Measurements from ENCODE around the gene PUM2.

The PUM2 gene

DNA sequence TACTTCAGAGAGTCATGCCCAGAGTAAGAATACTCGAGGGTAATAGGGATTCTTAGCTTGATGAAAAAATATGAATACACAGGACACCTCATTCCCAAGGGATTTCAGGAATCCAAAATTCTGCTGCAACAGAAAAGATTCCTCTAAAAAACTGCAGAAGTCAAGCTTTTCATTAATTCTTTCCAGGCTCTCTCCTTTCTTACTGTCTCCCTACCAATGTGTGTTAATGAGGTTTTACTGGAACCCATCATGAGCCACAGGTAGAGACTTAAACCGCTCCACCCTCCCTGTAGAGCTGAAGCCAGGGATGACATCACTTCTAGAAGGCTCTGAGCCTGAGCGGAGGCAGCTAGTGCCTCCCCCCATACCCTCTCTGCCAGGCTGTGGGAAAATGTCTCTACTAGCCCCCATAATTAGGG is 129.1 kb downstream of the PUM2 start:
- Histone ChIP-seq H3K9ac (ENCODE audit: low read depth in 1 of 2, low read length in 2 of 2) (peak overlapping the region in 1 of 2 donors; percentile 89), H3K36me3 (ENCODE audit: control insufficient read depth in 2 of 2, insufficient read depth in 2 of 2, low read length in 2 of 2) (peaks cover 3 to 11% of the 10 kb centered on the region in 2 donors), H3K27ac (ENCODE audit: low read depth in 2 of 2, low read length in 2 of 2) (peak overlapping the region in 1 of 2 donors; percentile 29), H3K9me3 (ENCODE audit: control insufficient read depth in 2 of 2, low read length in 2 of 2) (no peaks in the 10 kb centered on the region), H3K4me3 (ENCODE audit: low read length in 2 of 2) (no peak overlapping the region), H3K4me1 (ENCODE audit: control insufficient read depth in 2 of 2, insufficient read depth in 2 of 2, low read length in 2 of 2) (peaks cover 21 to 42% of the 10 kb centered on the region in 2 donors), H3K27me3 (ENCODE audit: control insufficient read depth in 2 of 2, insufficient read depth in 2 of 2, low read length in 2 of 2) (peaks cover 0 to 2% of the 10 kb centered on the region in 2 donors)

DNA sequence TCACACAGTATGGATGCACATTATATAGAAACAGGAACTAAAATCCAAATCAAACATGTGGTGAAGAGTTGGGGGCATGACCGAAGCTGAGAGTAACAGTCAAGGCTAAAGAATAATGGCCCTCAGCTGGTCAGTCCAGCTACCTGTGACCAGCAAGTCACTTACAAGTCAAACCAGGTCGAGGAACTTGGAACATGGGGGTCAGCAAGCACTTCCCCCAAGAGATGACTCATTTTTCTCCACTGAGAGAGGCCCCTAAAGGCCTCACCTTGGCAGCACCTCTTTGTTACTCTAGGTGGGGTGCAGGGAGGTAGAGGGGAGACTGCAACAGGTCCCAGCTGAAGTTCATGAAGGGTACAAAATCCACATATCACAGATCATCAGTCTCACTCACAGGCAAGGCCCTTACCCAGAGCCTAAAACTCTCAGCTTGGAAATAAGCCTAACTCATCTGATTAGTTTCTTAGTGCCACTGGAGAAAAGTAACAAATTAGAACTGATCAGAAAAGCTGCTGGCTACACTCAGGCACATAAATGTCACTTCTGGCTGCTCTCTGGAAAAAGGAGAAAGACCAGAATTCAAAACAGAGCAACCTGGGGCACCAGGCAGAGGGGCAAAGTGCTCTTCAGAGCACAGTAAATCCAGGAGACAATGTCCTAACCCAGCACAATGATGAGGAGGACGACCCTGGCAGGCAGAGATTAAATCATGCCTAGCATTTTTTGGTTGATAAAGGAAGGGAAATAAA is 129.7 kb downstream of the PUM2 start:
- H3K9ac ChIP-seq (ENCODE audit: low read depth in 1 of 2, low read length in 2 of 2) = no peak overlapping the region
- H3K4me3 ChIP-seq (ENCODE audit: low read length in 2 of 2) = no peak overlapping the region
- H3K27me3 ChIP-seq (ENCODE audit: control insufficient read depth in 2 of 2, insufficient read depth in 2 of 2, low read length in 2 of 2) = peaks cover 0 to 2% of the 10 kb centered on the region in 2 donors
- peak overlapping the region in 1 of 2 donors; percentile 29 for H3K27ac ChIP-seq (ENCODE audit: low read depth in 2 of 2, low read length in 2 of 2)
- peaks cover 3 to 11% of the 10 kb centered on the region in 2 donors for H3K36me3 ChIP-seq (ENCODE audit: control insufficient read depth in 2 of 2, insufficient read depth in 2 of 2, low read length in 2 of 2)
- no peaks in the 10 kb centered on the region for H3K9me3 ChIP-seq (ENCODE audit: control insufficient read depth in 2 of 2, low read length in 2 of 2)
- H3K4me1 ChIP-seq (ENCODE audit: control insufficient read depth in 2 of 2, insufficient read depth in 2 of 2, low read length in 2 of 2) = peaks cover 19 to 42% of the 10 kb centered on the region in 2 donors

- no peak overlapping the region for H3K9ac ChIP-seq (ENCODE audit: low read depth in 1 of 2, low read length in 2 of 2)
- H3K36me3 ChIP-seq (ENCODE audit: control insufficient read depth in 2 of 2, insufficient read depth in 2 of 2, low read length in 2 of 2) = peaks cover 3 to 11% of the 10 kb centered on the region in 2 donors
- peaks cover 0 to 2% of the 10 kb centered on the region in 2 donors for H3K27me3 ChIP-seq (ENCODE audit: control insufficient read depth in 2 of 2, insufficient read depth in 2 of 2, low read length in 2 of 2)
- H3K4me3 ChIP-seq (ENCODE audit: low read length in 2 of 2) = no peak overlapping the region
- no peaks in the 10 kb centered on the region for H3K9me3 ChIP-seq (ENCODE audit: control insufficient read depth in 2 of 2, low read length in 2 of 2)
- H3K27ac ChIP-seq (ENCODE audit: low read depth in 2 of 2, low read length in 2 of 2) = no peak overlapping the region
- H3K4me1 ChIP-seq (ENCODE audit: control insufficient read depth in 2 of 2, insufficient read depth in 2 of 2, low read length in 2 of 2) = peaks cover 24 to 48% of the 10 kb centered on the region in 2 donors
Measured at GRCh38 chr2:20219763-20220380, 130.8 kb downstream of the PUM2 start.

DNA sequence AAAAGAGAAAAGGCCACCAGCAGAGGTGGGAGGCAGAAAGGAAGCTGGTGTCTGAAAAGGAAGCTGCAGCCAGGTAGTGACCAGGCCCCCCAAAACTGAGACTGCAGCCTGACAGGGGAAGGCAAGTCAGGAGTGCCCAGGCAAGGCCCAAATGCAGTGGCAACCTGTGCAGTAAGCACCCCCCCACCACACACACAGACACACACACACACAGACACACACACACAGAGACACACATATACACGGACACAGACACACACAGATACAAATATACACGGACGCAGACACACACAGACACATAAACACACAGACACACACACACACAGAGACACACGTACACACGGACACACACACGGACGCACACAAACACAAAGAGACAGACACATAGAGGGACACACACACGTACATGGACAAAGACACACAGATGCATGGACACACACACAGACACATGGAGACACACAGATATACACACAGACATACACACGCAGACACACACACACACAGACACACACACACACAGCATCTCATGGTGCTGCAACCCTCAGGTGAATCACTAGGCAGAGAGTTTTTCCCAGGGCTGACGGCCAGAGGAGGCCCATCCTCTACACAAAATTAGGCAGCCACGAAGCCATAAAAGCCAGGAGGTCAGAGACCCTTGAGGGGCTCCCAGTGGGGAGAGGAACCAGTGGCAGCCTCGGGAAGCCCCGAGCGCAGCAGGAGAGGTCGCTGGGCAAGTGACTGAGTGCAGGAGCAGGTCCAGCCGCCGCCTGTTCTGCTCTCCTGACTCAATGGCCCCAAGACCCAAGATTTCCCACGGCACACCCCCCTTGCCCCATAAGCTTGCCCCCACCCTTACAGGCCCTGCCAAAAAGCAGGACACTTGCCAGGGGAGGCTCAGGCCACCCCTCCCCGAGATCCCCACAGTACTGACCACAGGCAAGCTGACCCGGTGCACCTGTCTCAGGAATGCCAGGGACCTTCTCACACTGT is 132.0 kb downstream of the PUM2 start:
- Histone ChIP-seq H3K36me3 (ENCODE audit: control insufficient read depth in 2 of 2, insufficient read depth in 2 of 2, low read length in 2 of 2) (peaks cover 3 to 11% of the 10 kb centered on the region in 2 donors), H3K9me3 (ENCODE audit: control insufficient read depth in 2 of 2, low read length in 2 of 2) (no peaks in the 10 kb centered on the region), H3K27me3 (ENCODE audit: control insufficient read depth in 2 of 2, insufficient read depth in 2 of 2, low read length in 2 of 2) (peaks cover 0 to 2% of the 10 kb centered on the region in 2 donors), H3K4me1 (ENCODE audit: control insufficient read depth in 2 of 2, insufficient read depth in 2 of 2, low read length in 2 of 2) (peaks cover 29 to 58% of the 10 kb centered on the region in 2 donors), H3K9ac (ENCODE audit: low read depth in 1 of 2, low read length in 2 of 2) (no peak overlapping the region), H3K4me3 (ENCODE audit: low read length in 2 of 2) (no peak overlapping the region), H3K27ac (ENCODE audit: low read depth in 2 of 2, low read length in 2 of 2) (no peak overlapping the region)

GRCh38 chr2:20217041-20217970 is 133.3 kb downstream of the PUM2 start:
- Histone ChIP-seq H3K27me3 (ENCODE audit: control insufficient read depth in 2 of 2, insufficient read depth in 2 of 2, low read length in 2 of 2) (no peaks in the 10 kb centered on the region), H3K4me1 (ENCODE audit: control insufficient read depth in 2 of 2, insufficient read depth in 2 of 2, low read length in 2 of 2) (peaks cover 30 to 57% of the 10 kb centered on the region in 2 donors), H3K9ac (ENCODE audit: low read depth in 1 of 2, low read length in 2 of 2) (no peak overlapping the region), H3K36me3 (ENCODE audit: control insufficient read depth in 2 of 2, insufficient read depth in 2 of 2, low read length in 2 of 2) (peaks cover 3 to 11% of the 10 kb centered on the region in 2 donors), H3K27ac (ENCODE audit: low read depth in 2 of 2, low read length in 2 of 2) (no peak overlapping the region), H3K9me3 (ENCODE audit: control insufficient read depth in 2 of 2, low read length in 2 of 2) (no peaks in the 10 kb centered on the region), H3K4me3 (ENCODE audit: low read length in 2 of 2) (no peak overlapping the region)

GRCh38 chr2:20216130-20217025 is 134.3 kb downstream of the PUM2 start:
- peaks cover 3 to 11% of the 10 kb centered on the region in 2 donors for H3K36me3 ChIP-seq (ENCODE audit: control insufficient read depth in 2 of 2, insufficient read depth in 2 of 2, low read length in 2 of 2)
- peak overlapping the region in 1 of 2 donors; percentile 58 for H3K27ac ChIP-seq (ENCODE audit: low read depth in 2 of 2, low read length in 2 of 2)
- peaks cover 27 to 49% of the 10 kb centered on the region in 2 donors for H3K4me1 ChIP-seq (ENCODE audit: control insufficient read depth in 2 of 2, insufficient read depth in 2 of 2, low read length in 2 of 2)
- no peak overlapping the region for H3K4me3 ChIP-seq (ENCODE audit: low read length in 2 of 2)
- no peaks in the 10 kb centered on the region for H3K9me3 ChIP-seq (ENCODE audit: control insufficient read depth in 2 of 2, low read length in 2 of 2)
- H3K27me3 ChIP-seq (ENCODE audit: control insufficient read depth in 2 of 2, insufficient read depth in 2 of 2, low read length in 2 of 2) = no peaks in the 10 kb centered on the region
- no peak overlapping the region for H3K9ac ChIP-seq (ENCODE audit: low read depth in 1 of 2, low read length in 2 of 2)

GRCh38 chr2:20215183-20216040 is 135.2 kb downstream of the PUM2 start:
- Histone ChIP-seq H3K9ac (ENCODE audit: low read depth in 1 of 2, low read length in 2 of 2) (no peak overlapping the region), H3K27ac (ENCODE audit: low read depth in 2 of 2, low read length in 2 of 2) (peak overlapping the region; percentile 18 to 58), H3K4me3 (ENCODE audit: low read length in 2 of 2) (no peak overlapping the region), H3K27me3 (ENCODE audit: control insufficient read depth in 2 of 2, insufficient read depth in 2 of 2, low read length in 2 of 2) (no peaks in the 10 kb centered on the region), H3K36me3 (ENCODE audit: control insufficient read depth in 2 of 2, insufficient read depth in 2 of 2, low read length in 2 of 2) (peaks cover 1 to 11% of the 10 kb centered on the region in 2 donors), H3K9me3 (ENCODE audit: control insufficient read depth in 2 of 2, low read length in 2 of 2) (no peaks in the 10 kb centered on the region), H3K4me1 (ENCODE audit: control insufficient read depth in 2 of 2, insufficient read depth in 2 of 2, low read length in 2 of 2) (peaks cover 30 to 43% of the 10 kb centered on the region in 2 donors)

DNA sequence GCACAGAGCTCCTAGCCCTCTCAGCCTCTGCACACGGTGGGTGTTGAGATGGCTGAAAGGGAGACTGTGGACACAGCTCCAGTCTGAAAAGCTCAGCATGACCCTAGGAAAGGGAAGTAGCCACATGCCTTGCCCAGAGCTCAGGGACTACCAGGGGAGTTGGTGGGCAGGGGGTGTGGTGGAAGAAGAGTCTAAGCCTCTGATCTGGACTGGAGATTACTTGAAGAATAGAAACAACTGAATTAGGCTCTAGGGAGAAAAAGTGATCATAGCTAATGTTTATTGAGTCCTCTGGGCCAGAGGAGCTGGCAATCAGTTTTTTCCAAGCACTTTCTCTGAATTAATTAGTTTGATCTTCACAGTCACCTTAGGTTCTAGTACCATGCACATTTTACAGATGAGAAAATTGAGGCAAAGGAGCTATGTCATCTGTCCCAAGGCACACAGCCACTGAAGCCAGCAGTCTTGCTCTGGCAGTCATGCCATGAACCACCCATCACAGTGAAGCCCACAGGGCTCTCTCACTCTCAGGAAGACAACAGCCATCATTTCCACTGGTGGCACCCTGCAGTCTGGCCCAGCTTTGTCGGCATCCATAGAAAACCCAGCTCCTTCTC is 136.0 kb downstream of the PUM2 start:
- Histone ChIP-seq H3K27ac (ENCODE audit: low read depth in 2 of 2, low read length in 2 of 2) (peak overlapping the region; percentile 18 to 68), H3K4me1 (ENCODE audit: control insufficient read depth in 2 of 2, insufficient read depth in 2 of 2, low read length in 2 of 2) (peaks cover 30 to 43% of the 10 kb centered on the region in 2 donors), H3K9ac (ENCODE audit: low read depth in 1 of 2, low read length in 2 of 2) (no peak overlapping the region), H3K4me3 (ENCODE audit: low read length in 2 of 2) (no peak overlapping the region), H3K27me3 (ENCODE audit: control insufficient read depth in 2 of 2, insufficient read depth in 2 of 2, low read length in 2 of 2) (no peaks in the 10 kb centered on the region), H3K9me3 (ENCODE audit: control insufficient read depth in 2 of 2, low read length in 2 of 2) (no peaks in the 10 kb centered on the region), H3K36me3 (ENCODE audit: control insufficient read depth in 2 of 2, insufficient read depth in 2 of 2, low read length in 2 of 2) (peaks cover 0 to 11% of the 10 kb centered on the region in 2 donors)
